HEK293T (cell line): ENCODE measurements around the gene ATRIP.
"Not testable (repeated sequence)": the region's sequence is repeated elsewhere in the genome, so short reads cannot be mapped to it uniquely, and the experiment has no call there.

Source experiments
- CTCF ChIA-PET: fragments of 350-600 bp; formaldehyde crosslinking; extraction: SDS; loops from one replicate; lab custom pipeline; 2021; ENCODE audit warnings: antibody characterized with exemption, inconsistent platforms; lab: Yijun Ruan, JAX
- POLR2A ChIA-PET: fragments of 350-600 bp; formaldehyde crosslinking; extraction: SDS; loops from one replicate; lab custom pipeline; 2020; ENCODE audit warnings: antibody characterized with exemption, inconsistent platforms; lab: Yijun Ruan, JAX
- DNase-seq: peaks from one replicate; pipeline ENCODE4 v3.0.0; 2012; ENCODE audit warnings: mixed read lengths; ENCODE audit errors: extremely low spot score
- ARNT ChIP-seq: fragments of 450-650 bp; IDR thresholded peaks from 2 replicates; pipeline ENCODE4 v1.6.1; 2017; ENCODE audit warnings: mild to moderate bottlenecking
- BHLHE40 ChIP-seq: fragments of 450-650 bp; IDR thresholded peaks from 2 replicates; pipeline ENCODE4 v1.6.1; 2016; ENCODE audit warnings: mild to moderate bottlenecking, moderate library complexity, borderline replicate concordance
- CTBP1 ChIP-seq: fragments of 450-650 bp; IDR thresholded peaks from 2 replicates; pipeline ENCODE4 v1.6.1; 2016; ENCODE audit warnings: borderline replicate concordance
- ELF4 ChIP-seq: fragments of 450-650 bp; IDR thresholded peaks from 2 replicates; pipeline ENCODE4 v1.6.1; 2017; ENCODE audit warnings: antibody characterized with exemption
- FOXA1 ChIP-seq: fragments of 450-650 bp; IDR thresholded peaks from 2 replicates; pipeline ENCODE4 v1.6.1; 2016; ENCODE audit warnings: mild to moderate bottlenecking
- FOXK2 ChIP-seq: fragments of 450-650 bp; IDR thresholded peaks from 2 replicates; pipeline ENCODE4 v1.6.1; 2016; ENCODE audit warnings: mild to moderate bottlenecking
- FOXM1 ChIP-seq: fragments of 450-650 bp; IDR thresholded peaks from 2 replicates; pipeline ENCODE4 v1.6.1; 2017; ENCODE audit warnings: mild to moderate bottlenecking, borderline replicate concordance
- HDGF ChIP-seq: fragments of 450-650 bp; IDR thresholded peaks from 2 replicates; pipeline ENCODE4 v1.6.1; 2017; ENCODE audit warnings: antibody characterized with exemption, borderline replicate concordance
- L3MBTL2 ChIP-seq: fragments of 450-650 bp; conservative IDR thresholded peaks from 2 replicates; pipeline ENCODE4 v1.6.1; 2016; ENCODE audit warnings: mild to moderate bottlenecking
- LEF1 ChIP-seq: fragments of 450-650 bp; IDR thresholded peaks from 2 replicates; pipeline ENCODE4 v1.6.1; 2017; ENCODE audit warnings: mild to moderate bottlenecking, borderline replicate concordance
- NFRKB ChIP-seq: fragments of 450-650 bp; IDR thresholded peaks from 2 replicates; pipeline ENCODE4 v1.6.1; 2016; ENCODE audit warnings: mild to moderate bottlenecking, moderate library complexity
- SP1 ChIP-seq: fragments of 450-650 bp; IDR thresholded peaks from 2 replicates; pipeline ENCODE4 v1.6.1; 2017
- SUZ12 ChIP-seq: fragments of 450-650 bp; IDR thresholded peaks from 2 replicates; pipeline ENCODE4 v1.6.1; 2016; ENCODE audit warnings: mild to moderate bottlenecking
- TARDBP ChIP-seq: fragments of 450-650 bp; IDR thresholded peaks from 2 replicates; pipeline ENCODE4 v1.6.1; 2016
- ZNF384 ChIP-seq: fragments of 450-650 bp; IDR thresholded peaks from 2 replicates; pipeline ENCODE4 v1.6.1; 2016
- TF ChIP-seq, protein P1 (sequence below): fragments of 450-650 bp; IDR thresholded peaks from 2 replicates; pipeline ENCODE4 v1.6.1; 2016

ATRIP gene

DNA sequence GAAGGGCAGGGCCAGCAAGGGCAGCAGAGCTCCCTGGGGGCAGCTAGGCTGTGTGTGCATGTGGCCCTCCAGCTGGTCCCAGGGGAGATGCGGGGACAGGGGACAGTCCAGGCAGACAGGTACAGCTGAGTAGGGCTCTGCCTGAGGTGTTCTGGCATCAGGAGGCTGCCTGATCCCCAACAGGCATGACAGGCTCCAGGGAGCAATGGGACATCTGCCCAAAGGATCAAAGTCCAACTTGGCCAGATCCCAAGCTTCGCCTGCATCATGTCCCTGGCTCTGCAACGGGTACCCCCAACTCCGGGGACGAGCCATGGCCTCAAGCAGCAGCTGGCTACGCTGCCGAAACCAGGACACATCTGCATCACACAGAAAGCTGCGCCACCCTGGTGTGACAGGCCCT, 21.8 kb downstream of the ATRIP start:
- TF ChIP-seq LEF1 (no peak), L3MBTL2 (no peak)
- TF ChIP-seq, protein P1, sequence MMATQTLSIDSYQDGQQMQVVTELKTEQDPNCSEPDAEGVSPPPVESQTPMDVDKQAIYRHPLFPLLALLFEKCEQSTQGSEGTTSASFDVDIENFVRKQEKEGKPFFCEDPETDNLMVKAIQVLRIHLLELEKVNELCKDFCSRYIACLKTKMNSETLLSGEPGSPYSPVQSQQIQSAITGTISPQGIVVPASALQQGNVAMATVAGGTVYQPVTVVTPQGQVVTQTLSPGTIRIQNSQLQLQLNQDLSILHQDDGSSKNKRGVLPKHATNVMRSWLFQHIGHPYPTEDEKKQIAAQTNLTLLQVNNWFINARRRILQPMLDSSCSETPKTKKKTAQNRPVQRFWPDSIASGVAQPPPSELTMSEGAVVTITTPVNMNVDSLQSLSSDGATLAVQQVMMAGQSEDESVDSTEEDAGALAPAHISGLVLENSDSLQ = no peak
- CTCF ChIA-PET = interaction anchor here (1.2 kb wide), 1 partner anchor 32 kb away, joined by 4 read pairs; no protein-coding TSS in a partner anchor
- DNase-seq = no peak
- POLR2A ChIA-PET = no interaction called here

DNA sequence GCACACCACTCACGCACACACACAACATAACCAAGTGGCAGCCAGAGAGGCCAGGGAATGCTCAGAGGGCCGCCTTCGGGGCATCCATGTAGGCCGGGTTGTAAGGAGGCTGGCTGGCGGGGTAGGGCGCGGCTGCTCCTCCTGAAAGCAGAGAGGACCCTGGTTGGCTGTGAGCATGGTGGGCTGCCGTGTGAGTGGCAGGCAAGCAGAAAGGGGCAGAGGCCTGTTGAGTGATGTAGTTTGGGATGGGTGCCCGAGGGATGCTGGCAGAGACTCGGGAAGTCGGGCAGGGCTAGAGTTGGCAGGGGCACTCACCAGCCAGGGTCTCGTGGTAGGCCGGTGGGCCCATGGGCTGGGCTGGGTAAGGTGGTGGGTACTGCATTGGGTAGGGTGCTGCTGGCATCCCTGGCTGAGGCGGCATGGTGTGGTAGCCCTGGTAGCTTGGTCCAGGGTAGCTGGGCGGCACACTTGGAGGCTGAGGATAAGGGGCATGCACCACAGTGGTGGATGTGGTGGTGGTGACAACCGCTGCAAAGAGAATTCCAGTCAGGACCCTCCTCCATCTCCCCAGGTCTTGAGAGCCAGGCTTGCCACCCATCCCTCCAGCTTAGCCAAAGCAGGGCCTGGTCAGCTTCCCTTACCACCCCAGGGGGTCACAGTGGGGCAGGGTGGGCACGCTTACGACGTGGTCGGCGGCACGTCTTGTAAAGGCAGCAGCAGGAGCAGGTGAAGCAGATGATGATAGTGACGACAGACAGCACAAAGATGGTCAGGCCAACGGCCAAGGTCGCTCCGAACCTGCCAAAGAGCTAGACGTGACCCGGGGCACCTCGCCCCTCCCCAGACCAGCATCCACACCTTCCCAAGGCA, 22.7 kb downstream of the ATRIP start:
- no peak for DNase-seq
- TF ChIP-seq BHLHE40 (no peak), CTBP1 (no peak), FOXK2 (no peak), NFRKB (no peak), SUZ12 (no peak)
- ChIA-PET CTCF (interaction anchor here (1.1 to 2.4 kb wide), 2 partner anchors 33 to 38 kb away, joined by 4 to 8 read pairs; no protein-coding TSS in a partner anchor), POLR2A (interaction anchor here (0.9 to 1.2 kb wide), 2 partner anchors 23 to 80 kb away, joined by 3 read pairs; partner anchors contain the start of gene ATRIP)

DNA sequence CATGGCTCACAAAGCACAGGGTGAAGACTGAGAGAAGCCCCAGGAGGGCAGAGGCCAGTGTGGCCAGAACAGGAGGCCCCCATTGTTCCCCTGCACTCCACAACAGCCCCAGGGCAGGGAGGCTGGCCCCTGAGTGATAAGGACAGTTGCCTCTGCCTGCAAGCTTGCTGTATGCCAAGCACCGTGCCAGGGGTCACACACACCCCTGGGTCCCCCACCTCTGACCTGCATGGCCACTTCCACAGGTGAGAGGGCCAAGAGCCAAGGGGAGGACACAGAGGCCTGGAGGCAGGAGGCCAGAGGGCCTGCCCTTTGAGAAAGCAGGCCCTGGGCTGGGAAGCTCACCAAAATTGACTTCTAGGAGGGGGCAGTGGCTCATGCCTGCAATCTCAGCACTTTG, 23.7 kb downstream of the ATRIP start:
- TF ChIP-seq FOXA1 = no peak
- TF ChIP-seq TARDBP = no peak
- TF ChIP-seq, protein P1 = no peak
- CTCF ChIA-PET = interaction anchor here (1.1 to 2.4 kb wide), 2 partner anchors 34 to 37 kb away, joined by 4 to 8 read pairs; no protein-coding TSS in a partner anchor
- POLR2A ChIA-PET = interaction anchor here (0.9 to 1.2 kb wide), 2 partner anchors 24 to 79 kb away, joined by 3 read pairs; partner anchors contain the start of gene ATRIP
- no peak for DNase-seq

DNA sequence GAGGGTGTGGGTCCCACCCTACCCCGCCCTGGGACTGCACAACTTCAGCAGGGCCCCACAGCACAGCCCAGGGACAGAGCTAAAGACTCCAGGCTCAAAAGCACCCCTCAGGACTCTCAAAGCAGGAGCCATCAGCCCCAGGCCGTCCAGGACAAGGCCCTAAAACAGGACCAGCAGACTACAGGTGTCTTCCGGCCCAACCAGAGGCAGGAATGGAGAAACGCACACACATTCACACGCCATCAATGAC, 26.1 kb downstream of the ATRIP start:
- CTCF ChIA-PET = interaction anchor here (0.5 to 2.4 kb wide), 10 partner anchors 16 to 162 kb away, joined by 3 to 10 read pairs (median 4); no protein-coding TSS in a partner anchor
- TF ChIP-seq ARNT = no peak
- no peak for TF ChIP-seq TARDBP
- no peak; the same call in 1 of the 2 replicates for TF ChIP-seq HDGF
- no peak for TF ChIP-seq SP1
- TF ChIP-seq LEF1 = no peak
- TF ChIP-seq, protein P1 = no peak
- no peak for TF ChIP-seq SUZ12
- TF ChIP-seq L3MBTL2 = no peak
- TF ChIP-seq ZNF384 = no peak
- TF ChIP-seq FOXM1 = no peak
- TF ChIP-seq NFRKB = no peak
- no peak for TF ChIP-seq FOXA1
- no peak for TF ChIP-seq CTBP1
- TF ChIP-seq BHLHE40 = no peak
- DNase-seq = peak; percentile 50
- POLR2A ChIA-PET = interaction anchor here (0.5 to 2.9 kb wide), 17 partner anchors 10 to 125 kb away, joined by 3 to 28 read pairs (median 5); partner anchors contain the start of genes ATRIP, CCDC51, PFKFB4 and SHISA5

DNA sequence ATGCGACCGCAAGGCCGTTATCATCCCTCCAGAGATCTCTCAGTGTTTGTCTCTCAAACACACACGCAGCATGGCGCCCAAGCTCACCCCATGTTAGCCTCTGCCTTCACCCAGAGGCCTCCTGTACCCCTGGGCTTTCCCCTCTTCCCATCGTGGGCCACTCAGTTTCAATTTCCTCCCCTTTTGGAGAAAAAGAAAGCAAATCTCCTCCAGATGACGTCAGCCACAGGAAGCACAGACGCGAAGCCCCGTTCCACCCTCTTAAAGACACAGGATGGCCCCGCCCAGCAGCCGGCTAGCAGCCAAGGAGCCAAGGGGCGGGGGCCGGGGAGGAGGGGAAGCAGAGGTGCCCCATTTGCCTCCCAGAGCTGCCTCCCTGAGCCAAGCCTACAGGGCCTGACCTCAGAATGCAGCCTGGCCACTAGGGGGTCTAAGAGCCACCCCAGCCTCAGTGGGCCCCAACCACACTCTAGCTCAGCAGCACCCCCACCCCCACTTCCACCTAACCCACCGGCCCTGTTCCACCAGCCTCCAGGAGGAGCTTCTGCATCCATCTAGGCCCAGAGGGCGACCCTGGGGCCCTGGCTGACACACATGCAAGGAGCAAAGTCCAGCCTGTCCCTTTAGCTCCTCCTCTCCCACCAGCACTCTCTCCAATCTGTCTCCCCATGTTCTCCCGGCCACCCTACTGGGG, 26.5 kb downstream of the ATRIP start:
- ChIA-PET CTCF (interaction anchor here (0.6 to 2.4 kb wide), 14 partner anchors 16 to 161 kb away, joined by 3 to 10 read pairs (median 4); partner anchors contain the start of gene SHISA5), POLR2A (interaction anchor here (0.5 to 2.9 kb wide), 20 partner anchors 9 to 244 kb away, joined by 3 to 28 read pairs (median 4); partner anchors contain the start of genes ATRIP, CCDC51, IP6K2 and PFKFB4)
- DNase-seq = peak; percentile 88
- TF ChIP-seq HDGF (0 out of 2 replicates have a peak, but pooled peaks have one; percentile 12), L3MBTL2 (peak; percentile 56), SP1 (no peak)

DNA sequence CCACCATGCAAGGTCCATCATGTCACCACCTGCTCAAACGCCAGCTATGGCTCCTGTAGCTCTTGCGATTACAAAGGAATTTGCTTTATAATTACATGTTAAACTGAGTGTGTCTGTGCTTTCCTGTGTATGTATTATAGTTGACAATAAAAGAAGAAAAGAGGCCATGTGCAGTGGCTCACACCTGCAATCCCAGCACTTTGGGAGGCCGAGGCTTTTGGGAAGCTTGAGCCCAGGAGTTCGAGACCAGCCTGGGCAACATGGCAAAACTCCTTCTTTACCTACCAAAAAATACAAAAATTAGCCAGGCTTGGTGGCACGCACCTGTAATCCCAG, 27.0 kb downstream of the ATRIP start:
- no peak for TF ChIP-seq ZNF384
- TF ChIP-seq SP1 = no peak
- no peak for TF ChIP-seq NFRKB
- no peak for TF ChIP-seq FOXA1
- TF ChIP-seq CTBP1 = no peak
- no peak for TF ChIP-seq LEF1
- no peak for TF ChIP-seq SUZ12
- no peak for TF ChIP-seq FOXM1
- TF ChIP-seq, protein P1 = no peak
- TF ChIP-seq FOXK2 = no peak
- no peak for TF ChIP-seq TARDBP
- TF ChIP-seq BHLHE40 = no peak
- no peak for TF ChIP-seq ELF4
- TF ChIP-seq L3MBTL2 = no peak
- no peak for TF ChIP-seq ARNT
- TF ChIP-seq HDGF = no peak
- CTCF ChIA-PET = interaction anchor here (0.7 to 2.4 kb wide), 11 partner anchors 15 to 76 kb away, joined by 3 to 10 read pairs (median 4); partner anchors contain the start of gene SHISA5
- POLR2A ChIA-PET = interaction anchor here (0.6 to 2.9 kb wide), 17 partner anchors 9 to 162 kb away, joined by 3 to 28 read pairs (median 4); partner anchors contain the start of genes ATRIP, CCDC51, PFKFB4 and SHISA5
- no peak for DNase-seq

DNA sequence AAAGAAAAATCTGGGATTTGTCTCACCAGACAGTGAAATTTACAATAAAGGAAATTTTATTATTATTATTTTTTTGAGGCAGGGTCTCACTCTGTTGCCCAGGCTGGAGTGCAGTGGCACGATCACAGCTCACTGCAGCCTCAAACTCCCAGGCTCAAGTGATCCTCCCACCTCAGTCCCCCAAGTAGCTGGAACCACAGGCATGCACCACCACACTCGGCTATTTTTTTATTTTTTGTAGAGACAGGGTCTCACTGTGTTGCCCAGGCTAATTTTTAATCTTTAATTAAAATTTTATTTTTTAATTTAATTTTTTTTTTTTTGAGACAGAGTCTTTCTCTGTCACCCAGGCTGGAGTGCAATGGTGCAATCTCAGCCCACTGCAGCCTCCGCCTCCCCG, 27.5 kb downstream of the ATRIP start:
- DNase-seq = not testable (repeated sequence)
- POLR2A ChIA-PET = interaction anchor here (0.6 to 2.9 kb wide), 15 partner anchors 8 to 161 kb away, joined by 3 to 28 read pairs (median 5); partner anchors contain the start of genes ATRIP, CCDC51, PFKFB4 and SHISA5
- CTCF ChIA-PET = interaction anchor here (0.7 to 2.4 kb wide), 5 partner anchors 18 to 75 kb away, joined by 3 to 10 read pairs (median 5); partner anchors contain the start of gene SHISA5
